ENCODE data around the gene UCMA.
"Not testable (repeated sequence)": the region's sequence is repeated elsewhere in the genome, so short reads cannot be mapped to it uniquely, and the experiment has no call there.

DNA sequence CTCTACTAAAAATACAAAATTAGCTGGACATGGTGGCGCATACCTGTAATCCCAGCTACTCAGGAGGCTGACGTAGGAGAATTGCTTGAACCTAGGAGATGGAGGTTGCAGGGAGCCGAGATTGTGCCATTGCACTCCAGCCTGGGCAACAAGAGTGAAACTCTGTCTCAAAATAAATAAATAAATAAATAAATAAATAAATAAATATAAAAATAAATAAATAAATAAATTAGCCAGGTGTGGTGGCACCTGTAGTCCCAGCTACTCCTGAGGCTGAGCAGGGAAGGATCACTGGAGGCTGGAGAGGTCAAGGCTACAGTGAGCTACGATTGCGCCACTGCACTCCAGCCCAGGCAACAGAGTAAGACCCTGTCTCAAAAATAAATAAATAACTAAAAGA, 8.1 kb upstream of the UCMA start:
- TF ChIP-seq CTCF, POLR2A, EP300 (IDR thresholded peaks at IDR 0.05): not testable (repeated sequence)
